ENCODE measurements around the gene CXCR4.

GRCh38 chr2:136137982-136138381 is 20.0 kb upstream of the CXCR4 start:
- no peak for TF ChIP-seq POLR2A (IDR thresholded peaks at IDR 0.05)
- TF ChIP-seq, protein P1, sequence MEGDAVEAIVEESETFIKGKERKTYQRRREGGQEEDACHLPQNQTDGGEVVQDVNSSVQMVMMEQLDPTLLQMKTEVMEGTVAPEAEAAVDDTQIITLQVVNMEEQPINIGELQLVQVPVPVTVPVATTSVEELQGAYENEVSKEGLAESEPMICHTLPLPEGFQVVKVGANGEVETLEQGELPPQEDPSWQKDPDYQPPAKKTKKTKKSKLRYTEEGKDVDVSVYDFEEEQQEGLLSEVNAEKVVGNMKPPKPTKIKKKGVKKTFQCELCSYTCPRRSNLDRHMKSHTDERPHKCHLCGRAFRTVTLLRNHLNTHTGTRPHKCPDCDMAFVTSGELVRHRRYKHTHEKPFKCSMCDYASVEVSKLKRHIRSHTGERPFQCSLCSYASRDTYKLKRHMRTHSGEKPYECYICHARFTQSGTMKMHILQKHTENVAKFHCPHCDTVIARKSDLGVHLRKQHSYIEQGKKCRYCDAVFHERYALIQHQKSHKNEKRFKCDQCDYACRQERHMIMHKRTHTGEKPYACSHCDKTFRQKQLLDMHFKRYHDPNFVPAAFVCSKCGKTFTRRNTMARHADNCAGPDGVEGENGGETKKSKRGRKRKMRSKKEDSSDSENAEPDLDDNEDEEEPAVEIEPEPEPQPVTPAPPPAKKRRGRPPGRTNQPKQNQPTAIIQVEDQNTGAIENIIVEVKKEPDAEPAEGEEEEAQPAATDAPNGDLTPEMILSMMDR (IDR thresholded peaks at IDR 0.05), result no peak

All from testis (tissue), 2 donors.